H1 (cell line): ENCODE measurements around the gene MYLK2. TPM values are rescaled to one million over a fixed set of nuclear protein-coding genes. Genes with fewer than 3 reads are reported as not detected.

Experiments used
- ASH2L ChIP-seq: fragments of 200-600, 300-600 bp; sonication (generic); IDR thresholded peaks from one replicate; pipeline ENCODE4 v1.7.1; 2017; ENCODE audit warnings: low read length
- CHD7 ChIP-seq: fragments of 300-600 bp; sonication (generic); IDR thresholded peaks from 2 replicates; pipeline ENCODE4 v1.7.1; 2012; ENCODE audit warnings: low read length, moderate library complexity, mild to moderate bottlenecking, inconsistent platforms; ENCODE audit not compliant: insufficient replicate concordance
- EP300 ChIP-seq, 2 experiments: IDR thresholded peaks; 1 replicate in 1 of 2; 2 replicates in 1 of 2; pipeline ENCODE4 v1.6.1; 2011 to 2012; ENCODE audit warnings: low read depth in 2 of 2, low read length in 2 of 2, mild to moderate bottlenecking in 2 of 2, borderline replicate concordance in 1 of 2, inconsistent platforms in 1 of 2, moderate library complexity in 1 of 2
- KDM4A ChIP-seq: IDR thresholded peaks from one replicate; pipeline ENCODE4 v1.7.1; 2012; ENCODE audit warnings: low read depth, mild to moderate bottlenecking, moderate library complexity, low read length, inconsistent platforms; ENCODE audit not compliant: severe bottlenecking
- SIRT6 ChIP-seq: IDR thresholded peaks from one replicate; pipeline ENCODE4 v1.7.1; 2012; ENCODE audit warnings: low read length, inconsistent platforms
- SRF ChIP-seq: IDR thresholded peaks from 2 replicates; pipeline ENCODE4 v1.6.1; 2011; ENCODE audit warnings: mild to moderate bottlenecking, low read depth, low read length, moderate library complexity
- polyA plus RNA-seq, 7 experiments: library from polyadenylated mRNA; depleted of rRNA in 3 of 7; stranded (reverse) in 5 of 7; unstranded in 2 of 7; fragments of >200 nt in 5 of 7; fragments of 200-250 nt in 2 of 7; gene quantifications; 1 replicate in 5 of 7; 2 replicates in 1 of 7; 4 replicates in 1 of 7; pipeline versions ENCODE4 v1.2.1 to v1.2.3, GENCODE V29; 2011 to 2013; ENCODE audit warnings: missing spikeins in 2 of 7, mixed read lengths in 2 of 7
- total RNA-seq: library from RNA; stranded (reverse); fragmentation: NEBNext Ultra II Directional; extraction: Animal tissue kit (Norgen Biotek cat#: 25700); gene quantifications from 2 replicates; pipeline ENCODE4 v1.2.1, GENCODE V29; 2021
- TF ChIP-seq, protein P1 (sequence below): IDR thresholded peaks from 2 replicates; pipeline ENCODE4 v1.6.1; 2012; ENCODE audit warnings: low read length, inconsistent platforms

MYLK2 gene
- total and polyA plus RNA-seq, 2 of the 8 experiments (the other 6 are each of a cell fraction or from before 2014, with no cell fraction given) = 0.22 to 0.26 TPM

DNA sequence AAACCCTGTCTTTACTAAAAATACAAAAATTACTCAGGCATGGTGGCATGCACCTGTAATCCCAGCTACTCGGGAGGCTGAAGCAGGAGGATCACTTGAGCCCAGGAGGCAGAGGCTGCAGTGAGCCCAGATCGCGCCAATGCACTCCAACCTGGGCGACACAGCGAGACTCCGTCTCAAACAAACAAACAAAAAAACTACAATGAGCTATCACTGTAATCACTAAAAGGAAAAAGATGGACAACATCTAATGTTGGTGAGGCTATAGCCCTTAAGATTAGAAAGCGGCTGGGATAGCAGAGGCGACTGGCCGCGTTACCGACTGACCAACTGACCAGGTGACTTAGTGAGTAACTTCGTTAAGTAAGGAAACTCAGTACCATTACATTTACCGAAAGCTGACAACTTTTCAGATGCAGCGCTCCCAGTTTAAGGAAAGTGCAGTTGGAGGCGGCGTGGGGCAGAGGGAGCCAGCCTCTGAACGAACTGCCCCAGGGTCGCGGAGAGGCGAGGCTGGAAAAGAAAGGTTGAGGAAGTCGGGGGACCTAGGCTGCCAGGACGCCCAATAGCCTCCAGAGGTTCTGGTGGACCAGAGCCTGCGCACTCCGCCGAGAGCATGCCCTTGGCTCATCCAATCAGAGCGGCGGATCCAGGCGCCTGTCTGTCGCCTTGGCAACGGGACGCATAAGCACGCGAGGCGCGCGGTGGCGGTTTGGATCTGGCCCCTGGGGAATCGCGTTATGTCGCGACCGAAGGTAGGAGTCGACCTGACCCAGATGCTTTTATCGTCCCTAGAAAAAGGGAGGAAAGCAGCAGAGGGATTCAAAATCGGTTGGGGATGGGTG lies 60.2 kb downstream of the MYLK2 start (continued):
- TF ChIP-seq CHD7 (no peak), SIRT6 (no peak), SRF (no peak), EP300 (IDR thresholded peaks at IDR 0.05; ENCODE audit: borderline replicate concordance in 1 of 2, low read depth in 2 of 2, low read length in 2 of 2) (peak in 1 of 2 experiments; percentile 45; a peak in 1 of 3 replicates), KDM4A (peak; percentile 49), ASH2L (no peak)
- TF ChIP-seq, protein P1, sequence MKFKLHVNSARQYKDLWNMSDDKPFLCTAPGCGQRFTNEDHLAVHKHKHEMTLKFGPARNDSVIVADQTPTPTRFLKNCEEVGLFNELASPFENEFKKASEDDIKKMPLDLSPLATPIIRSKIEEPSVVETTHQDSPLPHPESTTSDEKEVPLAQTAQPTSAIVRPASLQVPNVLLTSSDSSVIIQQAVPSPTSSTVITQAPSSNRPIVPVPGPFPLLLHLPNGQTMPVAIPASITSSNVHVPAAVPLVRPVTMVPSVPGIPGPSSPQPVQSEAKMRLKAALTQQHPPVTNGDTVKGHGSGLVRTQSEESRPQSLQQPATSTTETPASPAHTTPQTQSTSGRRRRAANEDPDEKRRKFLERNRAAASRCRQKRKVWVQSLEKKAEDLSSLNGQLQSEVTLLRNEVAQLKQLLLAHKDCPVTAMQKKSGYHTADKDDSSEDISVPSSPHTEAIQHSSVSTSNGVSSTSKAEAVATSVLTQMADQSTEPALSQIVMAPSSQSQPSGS = no peak
